Body of pancreas (tissue), 4 donors: ENCODE measurements around the gene SUPT3H.

Source experiments
- CTCF ChIP-seq, 7 experiments: fragments of 450-650 bp in 4 of 7; fragments of 200-600 bp in 3 of 7; sonication (generic) in 3 of 7; IDR thresholded peaks; one replicate each; pipeline ENCODE4 v1.5.1; 2016 to 2019; ENCODE audit warnings: antibody characterized with exemption in 7 of 7
- POLR2A ChIP-seq, 3 donors: fragments of 450-650 bp; IDR thresholded peaks; one replicate each; pipeline ENCODE4 v1.6.1; 2016; ENCODE audit warnings: antibody characterized with exemption in 3 of 3, mild to moderate bottlenecking in 2 of 3

DNA sequence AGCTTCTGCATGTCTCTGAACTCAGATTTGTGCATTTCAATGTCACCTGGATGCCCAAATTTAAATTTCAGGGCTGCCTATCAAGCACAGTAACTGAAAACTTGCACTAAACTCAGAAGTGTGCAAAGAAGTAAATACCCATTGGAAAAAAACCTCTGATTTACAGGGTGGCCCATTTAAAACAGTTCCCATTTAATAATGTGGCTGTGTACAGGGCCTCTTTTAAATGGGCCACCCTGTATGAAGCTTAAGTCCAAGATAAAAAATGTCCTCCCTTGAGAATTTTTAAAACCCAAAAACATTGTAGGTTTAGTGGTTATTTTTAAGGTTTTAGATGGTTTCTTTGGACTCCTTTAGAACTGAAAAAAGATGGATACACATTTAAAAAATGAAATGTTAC, 251.7 kb downstream of the SUPT3H start:
- TF ChIP-seq CTCF (IDR thresholded peaks at IDR 0.05), result no peak
- no peak for TF ChIP-seq POLR2A (IDR thresholded peaks at IDR 0.05)
